Tibial artery (tissue), 4 donors: Measurements from ENCODE around the gene CCNY.

Source experiments
- DNase-seq, 2 donors: peaks; one replicate each; pipeline ENCODE4 v3.0.0-alpha.2; 2019
- H3K27ac ChIP-seq, 2 donors: fragments of 200-600 bp; sonication (generic) in 1 of 2; 1 replicate in 1 of 2; 2 replicates in 1 of 2; pipeline ENCODE4 v1.5.1; 2018 to 2019; ENCODE audit warnings: mild to moderate bottlenecking in 1 of 2
- H3K27me3 ChIP-seq, 2 donors: fragments of 200-600 bp; sonication (generic) in 1 of 2; one replicate each; pipeline versions ENCODE4 v1.5.1 to v1.6.0; 2016 to 2019
- H3K36me3 ChIP-seq, 3 donors: fragments of 200-600 bp; sonication (generic) in 2 of 3; one replicate each; pipeline ENCODE4 v1.5.1; 2016 to 2019; ENCODE audit warnings: mild to moderate bottlenecking in 2 of 3
- H3K4me1 ChIP-seq, 4 donors: fragments of 200-600 bp; sonication (generic) in 2 of 4; 1 replicate in 3 of 4; 2 replicates in 1 of 4; pipeline ENCODE4 v1.5.1; 2016 to 2019
- H3K4me3 ChIP-seq, 2 donors: fragments of 200-600 bp; sonication (generic) in 1 of 2; 1 replicate in 1 of 2; 2 replicates in 1 of 2; pipeline ENCODE4 v1.5.1; 2018 to 2019; ENCODE audit warnings: mild to moderate bottlenecking in 2 of 2
- H3K9me3 ChIP-seq, 3 donors: fragments of 200-600 bp; sonication (generic) in 1 of 3; one replicate each; pipeline ENCODE4 v1.5.1; 2016 to 2019
- intact Hi-C: fragments of 100-400 bp; cut with DNase I; formaldehyde crosslinking; loops from one replicate; pipeline ENCODE4 v1.15.0; 2023; ENCODE audit warnings: low total_unique reads
- TF ChIP-seq, protein P1 (sequence below), 2 experiments: fragments of 200-600 bp in 1 of 2; fragments of 450-650 bp in 1 of 2; IDR thresholded peaks; one replicate each; pipeline ENCODE4 v1.5.1; 2017 to 2019; ENCODE audit warnings: antibody characterized with exemption in 2 of 2, mild to moderate bottlenecking in 1 of 2, moderate library complexity in 1 of 2

CCNY gene

DNA sequence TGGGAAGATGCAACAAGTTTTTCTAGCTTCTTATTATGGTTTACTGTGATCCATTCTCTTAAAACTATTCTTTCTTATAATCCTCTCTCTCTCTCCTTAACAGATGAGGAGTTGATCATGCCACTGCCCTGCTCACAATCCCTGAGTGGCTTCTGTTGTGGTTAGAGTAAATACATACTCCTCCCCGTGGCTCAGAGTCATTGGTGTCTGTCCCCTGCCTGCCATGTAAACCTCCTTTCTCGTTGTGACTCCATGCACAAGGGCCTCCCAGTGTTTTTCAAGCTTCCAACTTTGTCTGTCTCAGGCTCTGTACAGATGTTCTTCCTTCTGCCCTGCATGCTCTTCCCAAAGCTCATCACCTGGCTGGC, 20.4 kb downstream of the CCNY start:
- Histone ChIP-seq H3K36me3 (no peaks in the 10 kb centered on the region), H3K27me3 (no peaks in the 10 kb centered on the region), H3K4me1 (peaks cover 0 to 62% (median 8%) of the 10 kb centered on the region in 4 donors), H3K27ac (no peak overlapping the region), H3K4me3 (no peak overlapping the region), H3K9me3 (no peaks in the 10 kb centered on the region)
- intact Hi-C loops, result no loop called here
- TF ChIP-seq, protein P1, sequence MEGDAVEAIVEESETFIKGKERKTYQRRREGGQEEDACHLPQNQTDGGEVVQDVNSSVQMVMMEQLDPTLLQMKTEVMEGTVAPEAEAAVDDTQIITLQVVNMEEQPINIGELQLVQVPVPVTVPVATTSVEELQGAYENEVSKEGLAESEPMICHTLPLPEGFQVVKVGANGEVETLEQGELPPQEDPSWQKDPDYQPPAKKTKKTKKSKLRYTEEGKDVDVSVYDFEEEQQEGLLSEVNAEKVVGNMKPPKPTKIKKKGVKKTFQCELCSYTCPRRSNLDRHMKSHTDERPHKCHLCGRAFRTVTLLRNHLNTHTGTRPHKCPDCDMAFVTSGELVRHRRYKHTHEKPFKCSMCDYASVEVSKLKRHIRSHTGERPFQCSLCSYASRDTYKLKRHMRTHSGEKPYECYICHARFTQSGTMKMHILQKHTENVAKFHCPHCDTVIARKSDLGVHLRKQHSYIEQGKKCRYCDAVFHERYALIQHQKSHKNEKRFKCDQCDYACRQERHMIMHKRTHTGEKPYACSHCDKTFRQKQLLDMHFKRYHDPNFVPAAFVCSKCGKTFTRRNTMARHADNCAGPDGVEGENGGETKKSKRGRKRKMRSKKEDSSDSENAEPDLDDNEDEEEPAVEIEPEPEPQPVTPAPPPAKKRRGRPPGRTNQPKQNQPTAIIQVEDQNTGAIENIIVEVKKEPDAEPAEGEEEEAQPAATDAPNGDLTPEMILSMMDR (IDR thresholded peaks at IDR 0.05), result no peak
- no peak for DNase-seq

DNA sequence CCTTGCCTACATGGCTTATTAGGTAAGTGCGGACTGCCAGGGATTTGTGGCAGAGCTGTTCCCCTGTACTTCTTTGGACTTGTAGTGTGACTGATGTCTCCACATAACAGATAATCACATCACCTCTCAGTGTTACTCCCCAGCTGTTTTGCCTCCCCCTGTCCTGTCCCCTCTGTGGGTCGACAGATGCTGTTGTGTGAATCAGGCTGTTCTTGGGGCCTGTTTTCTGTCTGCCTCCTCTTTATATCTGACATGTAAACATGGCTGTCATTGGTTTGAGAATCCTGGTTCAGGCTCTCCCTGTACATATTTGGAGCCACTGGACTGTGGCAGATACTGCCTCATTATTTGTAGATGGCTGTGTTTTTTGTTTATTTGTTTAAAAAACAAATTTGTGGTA, 22.7 kb downstream of the CCNY start:
- Histone ChIP-seq H3K9me3 (no peaks in the 10 kb centered on the region), H3K36me3 (no peaks in the 10 kb centered on the region), H3K27me3 (no peaks in the 10 kb centered on the region), H3K4me1 (peaks cover 0 to 38% (median 5%) of the 10 kb centered on the region in 4 donors), H3K27ac (no peak overlapping the region), H3K4me3 (no peak overlapping the region)
- DNase-seq, result no peak
- intact Hi-C loops, result no loop called here
- TF ChIP-seq, protein P1 (IDR thresholded peaks at IDR 0.05), result no peak

DNA sequence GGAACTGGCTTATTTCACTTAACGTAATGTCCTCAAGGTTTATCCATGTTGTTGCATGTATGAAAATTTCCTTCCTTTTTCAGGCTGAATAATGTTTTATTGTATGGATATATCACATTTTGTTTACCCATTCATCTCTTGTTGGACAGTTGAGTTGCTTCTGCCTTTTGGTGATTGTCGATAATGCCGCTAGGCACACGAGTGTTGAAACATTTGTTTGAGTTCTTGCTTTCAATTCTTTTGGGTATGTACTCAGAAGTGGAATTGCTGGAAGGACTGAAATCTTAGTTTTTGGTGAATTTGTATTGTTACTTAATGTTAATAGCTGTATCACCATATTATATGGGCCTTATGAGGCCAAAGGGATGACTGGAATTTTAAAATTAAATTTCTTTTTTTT, 23.6 kb downstream of the CCNY start:
- no peak for DNase-seq
- no peak overlapping the region for H3K27ac ChIP-seq
- no peaks in the 10 kb centered on the region for H3K36me3 ChIP-seq
- TF ChIP-seq, protein P1 (IDR thresholded peaks at IDR 0.05), result no peak
- H3K9me3 ChIP-seq, result no peaks in the 10 kb centered on the region
- peaks cover 0 to 33% (median 5%) of the 10 kb centered on the region in 4 donors for H3K4me1 ChIP-seq
- no peak overlapping the region for H3K4me3 ChIP-seq
- no peaks in the 10 kb centered on the region for H3K27me3 ChIP-seq
- intact Hi-C loops, result no loop called here

DNA sequence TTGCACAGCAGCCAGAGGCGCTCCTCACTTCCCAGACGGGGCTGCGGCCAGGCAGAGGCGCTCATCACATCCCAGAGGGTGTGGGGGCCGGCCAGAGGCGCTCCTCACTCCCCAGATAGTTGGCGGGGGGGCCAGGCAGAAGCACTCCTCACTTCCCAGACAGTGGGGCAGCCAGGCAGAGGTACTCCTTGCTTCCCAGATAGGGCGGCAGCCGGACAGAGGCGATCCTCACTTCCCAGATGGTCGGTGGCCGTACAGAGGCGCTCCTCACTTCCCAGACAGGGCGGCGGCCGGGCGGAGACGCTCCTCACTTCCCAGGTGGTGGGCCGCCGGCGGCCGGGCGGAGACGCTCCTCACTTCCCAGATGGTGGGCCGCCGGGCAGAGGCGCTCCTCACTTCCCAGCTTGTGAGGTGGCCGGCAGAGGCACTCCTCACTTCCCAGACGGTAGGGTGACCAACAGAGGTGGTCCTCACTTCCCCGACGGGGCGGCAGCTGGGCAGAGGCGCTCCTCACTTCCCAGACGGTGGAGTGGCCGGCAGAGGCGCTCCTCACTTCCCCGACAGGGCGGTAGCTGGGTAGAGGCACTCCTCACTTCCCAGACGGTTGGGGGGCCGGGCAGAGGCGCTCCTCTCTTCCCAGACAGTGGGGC, 26.5 kb downstream of the CCNY start:
- Histone ChIP-seq H3K27ac (no peak overlapping the region), H3K4me3 (no peak overlapping the region), H3K4me1 (peaks cover 0 to 12% (median 4%) of the 10 kb centered on the region in 4 donors), H3K9me3 (no peaks in the 10 kb centered on the region), H3K36me3 (no peaks in the 10 kb centered on the region), H3K27me3 (no peaks in the 10 kb centered on the region)
- TF ChIP-seq, protein P1 (IDR thresholded peaks at IDR 0.05), result no peak
- intact Hi-C loops, result no loop called here
- no peak for DNase-seq

DNA sequence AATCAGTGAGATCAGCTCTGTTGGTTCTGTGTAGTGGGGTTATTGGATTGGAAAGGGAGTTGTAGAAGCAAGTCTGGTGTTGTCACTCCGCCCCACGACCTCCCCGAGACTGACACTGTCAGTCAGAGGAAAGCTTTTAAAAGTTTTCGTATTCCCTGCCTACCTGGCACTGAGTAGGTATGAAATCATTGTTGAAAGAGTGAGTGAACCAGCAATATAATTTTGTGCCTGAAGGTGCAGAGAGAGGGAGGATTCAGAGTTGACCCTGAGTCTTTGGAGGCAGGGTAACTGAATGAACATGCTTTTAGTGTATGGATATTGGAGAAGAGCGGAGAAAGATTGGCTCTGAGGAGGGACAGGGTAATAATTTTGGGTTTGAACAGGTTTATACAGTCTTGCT, 27.3 kb downstream of the CCNY start:
- Histone ChIP-seq H3K4me3 (no peak overlapping the region), H3K9me3 (no peaks in the 10 kb centered on the region), H3K4me1 (peaks cover 0 to 11% (median 8%) of the 10 kb centered on the region in 4 donors), H3K27me3 (no peaks in the 10 kb centered on the region), H3K36me3 (no peaks in the 10 kb centered on the region), H3K27ac (no peak overlapping the region)
- TF ChIP-seq, protein P1 (IDR thresholded peaks at IDR 0.05), result no peak
- DNase-seq, result no peak
- intact Hi-C loops, result no loop called here

DNA sequence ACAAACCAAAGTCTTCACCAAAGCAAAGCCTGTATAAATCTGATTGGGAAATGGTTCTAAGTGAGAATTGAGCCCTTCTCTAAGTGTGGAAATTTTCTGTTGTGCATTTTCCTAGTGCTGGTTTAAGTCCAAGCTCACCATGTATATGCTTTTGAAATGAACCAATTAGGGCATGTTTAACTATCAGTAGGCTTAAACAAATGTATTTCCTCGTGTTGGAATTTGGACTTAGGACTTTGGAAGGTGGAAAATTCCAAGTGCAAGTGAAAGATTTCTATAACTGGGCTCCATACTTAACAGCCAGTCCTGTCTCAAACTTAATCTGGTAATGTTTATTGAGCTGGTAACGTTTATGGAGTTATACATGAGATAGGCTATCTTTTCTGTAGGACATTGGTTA, 28.5 kb downstream of the CCNY start:
- Histone ChIP-seq H3K27ac (no peak overlapping the region), H3K4me3 (no peak overlapping the region), H3K36me3 (no peaks in the 10 kb centered on the region), H3K4me1 (peaks cover 0 to 23% (median 17%) of the 10 kb centered on the region in 4 donors), H3K27me3 (no peaks in the 10 kb centered on the region), H3K9me3 (no peaks in the 10 kb centered on the region)
- intact Hi-C loops, result no loop called here
- no peak for DNase-seq
- TF ChIP-seq, protein P1 (IDR thresholded peaks at IDR 0.05), result no peak
